Lower leg skin (tissue), 4 donors: ENCODE measurements around the gene TTC38. TPM values are rescaled to one million over a fixed set of nuclear protein-coding genes. Genes with fewer than 3 reads are reported as not detected.

Experiments
- DNase-seq, 2 donors: peaks; one replicate each; pipeline ENCODE4 v3.0.0-alpha.2; 2019; ENCODE audit warnings: low spot score in 2 of 2
- H3K4me3 ChIP-seq: fragments of 200-600 bp; sonication (generic); 2 replicates; pipeline ENCODE4 v1.5.1; 2017; ENCODE audit warnings: mild to moderate bottlenecking, low read depth; ENCODE audit not compliant: poor library complexity, severe bottlenecking
- POLR2A ChIP-seq, 2 donors: fragments of 450-650 bp; IDR thresholded peaks; one replicate each; pipeline ENCODE4 v1.6.1; 2016 to 2017; ENCODE audit warnings: antibody characterized with exemption in 2 of 2, mild to moderate bottlenecking in 1 of 2, moderate library complexity in 1 of 2
- WGBS, 2 donors: methylation state at CpG; one replicate each; pipeline ENCODE4 v1.1.5; 2018; 5-methylcytosine and 5-hydroxymethylcytosine counted together
- intact Hi-C: fragments of 100-400 bp; cut with DNase I; formaldehyde crosslinking; loops from one replicate; pipeline ENCODE4 v1.15.0; 2023; ENCODE audit warnings: low total_unique reads
- total RNA-seq, 4 donors: library from RNA; depleted of rRNA; stranded (reverse); fragments of >200 nt; gene quantifications; one replicate each; pipeline ENCODE4 v1.1.0, GENCODE V29; 2016
- TF ChIP-seq, protein P1 (sequence below), 3 donors: fragments of 450-650 bp; IDR thresholded peaks; one replicate each; pipeline ENCODE4 v1.5.1; 2016; ENCODE audit warnings: antibody characterized with exemption in 3 of 3, mild to moderate bottlenecking in 3 of 3, moderate library complexity in 2 of 3

TTC38 gene
- total RNA-seq, 4 donors from 2014 or later: 19.1 to 44.7 (median 22.0) TPM

DNA sequence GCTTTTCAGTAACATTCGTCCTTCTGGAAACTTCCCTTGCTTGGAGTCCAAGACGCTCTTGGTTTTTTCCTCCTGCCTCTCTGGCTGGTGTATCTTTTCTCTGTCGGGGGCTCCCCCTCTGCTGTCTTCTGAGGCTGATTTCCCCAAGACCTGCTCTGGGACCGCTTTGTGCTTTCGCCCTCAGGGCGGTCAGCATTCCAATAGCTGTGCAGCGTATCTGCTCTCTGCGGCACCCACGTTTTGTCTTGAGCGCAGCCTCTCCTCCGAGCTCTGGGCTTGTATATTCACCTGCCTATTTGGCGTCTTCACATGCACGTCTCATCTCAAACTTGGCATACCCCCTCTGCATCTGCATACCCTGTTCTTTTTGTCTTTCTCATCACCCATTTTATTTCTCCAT is 31.3 kb downstream of the TTC38 start:
- DNase-seq: no peak
- 93% methylated on average over 13 of the region's 13 CpGs for WGBS, 2 donors
- intact Hi-C loops: no loop called here
- no peak overlapping the region for H3K4me3 ChIP-seq
- TF ChIP-seq, protein P1, sequence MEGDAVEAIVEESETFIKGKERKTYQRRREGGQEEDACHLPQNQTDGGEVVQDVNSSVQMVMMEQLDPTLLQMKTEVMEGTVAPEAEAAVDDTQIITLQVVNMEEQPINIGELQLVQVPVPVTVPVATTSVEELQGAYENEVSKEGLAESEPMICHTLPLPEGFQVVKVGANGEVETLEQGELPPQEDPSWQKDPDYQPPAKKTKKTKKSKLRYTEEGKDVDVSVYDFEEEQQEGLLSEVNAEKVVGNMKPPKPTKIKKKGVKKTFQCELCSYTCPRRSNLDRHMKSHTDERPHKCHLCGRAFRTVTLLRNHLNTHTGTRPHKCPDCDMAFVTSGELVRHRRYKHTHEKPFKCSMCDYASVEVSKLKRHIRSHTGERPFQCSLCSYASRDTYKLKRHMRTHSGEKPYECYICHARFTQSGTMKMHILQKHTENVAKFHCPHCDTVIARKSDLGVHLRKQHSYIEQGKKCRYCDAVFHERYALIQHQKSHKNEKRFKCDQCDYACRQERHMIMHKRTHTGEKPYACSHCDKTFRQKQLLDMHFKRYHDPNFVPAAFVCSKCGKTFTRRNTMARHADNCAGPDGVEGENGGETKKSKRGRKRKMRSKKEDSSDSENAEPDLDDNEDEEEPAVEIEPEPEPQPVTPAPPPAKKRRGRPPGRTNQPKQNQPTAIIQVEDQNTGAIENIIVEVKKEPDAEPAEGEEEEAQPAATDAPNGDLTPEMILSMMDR (IDR thresholded peaks at IDR 0.05): no peak
- no peak for TF ChIP-seq POLR2A (IDR thresholded peaks at IDR 0.05)

DNA sequence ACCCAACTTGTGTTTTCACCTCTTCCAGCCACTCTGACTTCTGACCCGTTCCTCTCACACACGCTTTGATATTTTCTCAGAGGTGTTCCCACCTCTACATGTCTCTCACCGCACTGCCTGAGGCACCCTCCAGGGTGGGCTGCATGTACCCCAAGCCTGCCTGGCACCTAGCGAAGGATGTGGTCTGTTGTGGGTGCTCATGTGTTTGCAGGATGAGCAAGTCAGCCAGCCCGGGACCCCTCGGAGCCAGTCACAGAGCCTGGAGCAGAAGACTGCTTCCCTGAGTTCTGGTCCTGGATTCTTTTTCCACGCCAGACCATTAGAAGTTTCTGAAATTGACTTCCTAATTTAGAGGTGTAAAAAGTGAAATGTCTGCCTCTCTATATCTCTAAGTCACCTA is 32.7 kb downstream of the TTC38 start:
- H3K4me3 ChIP-seq: no peak overlapping the region
- TF ChIP-seq POLR2A (IDR thresholded peaks at IDR 0.05): no peak
- TF ChIP-seq, protein P1 (IDR thresholded peaks at IDR 0.05): no peak
- 93 to 95% methylated on average over 7 of the region's 7 CpGs for WGBS, 2 donors
- intact Hi-C loops: no loop called here
- DNase-seq: no peak

DNA sequence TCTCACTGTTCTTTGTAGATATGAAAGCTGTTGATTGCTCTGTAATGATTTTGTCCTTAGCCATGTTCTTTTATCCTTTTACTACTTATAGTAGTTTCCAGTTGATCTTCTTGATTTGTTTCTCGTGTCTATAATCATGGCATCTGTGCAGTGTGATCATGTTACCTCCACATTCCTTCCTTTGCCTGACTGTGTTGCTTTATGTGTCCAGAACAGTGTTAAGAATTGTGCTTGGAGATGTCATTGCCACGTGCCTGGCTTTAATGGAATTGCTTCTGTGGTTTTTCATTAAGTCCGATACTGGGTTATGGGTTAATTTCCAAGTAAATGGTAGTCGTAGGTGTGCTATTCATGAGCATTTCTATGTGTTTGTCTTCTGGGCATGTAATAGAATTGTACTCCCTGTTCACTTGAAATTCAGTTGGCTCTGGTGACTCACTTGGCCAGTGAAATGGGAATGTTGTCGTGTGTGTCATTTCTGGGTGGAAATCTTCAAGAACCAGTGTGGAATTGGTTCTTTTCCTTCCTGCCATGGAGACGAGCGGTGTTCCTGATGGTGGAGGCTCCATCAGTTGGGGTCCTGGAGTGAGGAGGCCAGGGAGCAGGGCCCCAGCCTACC is 35.6 kb downstream of the TTC38 start:
- no peak overlapping the region for H3K4me3 ChIP-seq
- TF ChIP-seq POLR2A (IDR thresholded peaks at IDR 0.05): no peak
- TF ChIP-seq, protein P1 (IDR thresholded peaks at IDR 0.05): no peak
- DNase-seq: no peak
- 84 to 86% methylated on average over 7 of the region's 7 CpGs for WGBS, 2 donors
- intact Hi-C loops: no loop called here

DNA sequence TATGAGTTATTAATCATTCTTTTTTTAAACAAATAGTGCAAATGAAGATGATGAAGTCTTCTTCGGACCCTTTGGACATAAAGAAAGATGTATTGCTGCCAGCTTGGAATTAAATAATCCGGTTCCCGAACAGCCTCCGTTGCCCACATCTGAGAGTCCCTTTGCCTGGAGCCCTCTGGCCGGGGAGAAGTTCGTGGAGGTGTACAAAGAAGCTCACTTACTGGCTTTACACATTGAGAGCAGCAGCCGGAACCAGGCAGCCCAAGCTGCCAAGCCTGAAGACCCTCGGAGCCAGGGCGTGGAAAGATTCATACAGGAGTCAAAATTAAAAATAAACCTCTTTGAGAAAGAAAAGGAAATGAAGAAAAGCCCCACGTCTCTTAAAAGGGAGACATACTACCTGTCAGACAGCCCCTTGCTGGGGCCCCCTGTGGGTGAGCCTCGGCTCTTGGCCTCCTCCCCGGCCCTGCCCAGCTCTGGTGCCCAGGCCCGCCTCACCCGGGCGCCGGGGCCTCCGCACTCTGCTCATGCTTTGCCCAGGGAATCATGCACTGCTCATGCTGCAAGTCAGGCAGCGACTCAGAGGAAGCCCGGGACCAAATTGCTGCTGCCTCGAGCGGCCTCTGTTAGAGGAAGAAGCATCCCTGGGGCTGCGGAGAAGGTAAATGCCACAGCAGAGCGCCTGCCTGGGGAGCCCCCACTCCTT is 40.6 kb downstream of the TTC38 start:
- TF ChIP-seq, protein P1 (IDR thresholded peaks at IDR 0.05): no peak
- TF ChIP-seq POLR2A (IDR thresholded peaks at IDR 0.05): no peak
- no peak for DNase-seq
- intact Hi-C loops: no loop called here
- no peak overlapping the region for H3K4me3 ChIP-seq
- WGBS, 2 donors: 72 to 78% methylated on average over 23 of the region's 23 CpGs

DNA sequence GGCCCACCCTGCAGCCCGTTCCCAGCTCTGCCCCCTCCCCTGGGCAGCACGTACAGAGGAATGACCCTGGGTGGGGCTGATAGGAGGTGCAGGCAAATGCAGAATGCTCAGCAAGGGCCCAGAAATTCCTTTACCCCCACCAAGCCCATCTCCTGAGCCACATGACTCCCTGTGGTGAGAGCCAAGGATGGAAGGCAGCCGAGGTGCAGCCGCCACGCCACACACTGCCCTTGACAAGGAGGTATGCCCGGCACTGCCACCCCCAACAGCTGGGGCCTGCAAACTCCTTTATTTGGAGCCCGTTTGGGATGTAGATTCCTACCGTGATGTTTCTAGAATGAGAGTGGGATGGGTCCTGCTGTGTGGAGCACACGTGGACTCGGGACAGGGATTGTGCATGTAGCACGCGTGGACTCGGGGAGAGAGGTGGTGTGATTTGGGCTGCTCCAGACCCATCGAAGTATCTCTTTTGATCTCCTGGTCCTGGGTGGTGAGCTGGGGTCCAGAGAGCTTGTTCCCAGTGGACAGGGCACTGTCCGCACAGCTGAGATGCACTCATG is 41.8 kb downstream of the TTC38 start:
- intact Hi-C loops: loop anchor here (5.0 kb wide), 2 partner anchors 187 to 312 kb away; no protein-coding TSS in a partner anchor
- no peak for TF ChIP-seq POLR2A (IDR thresholded peaks at IDR 0.05)
- TF ChIP-seq, protein P1 (IDR thresholded peaks at IDR 0.05): no peak

More for the DNA sequence above, 41.8 kb downstream of the TTC38 start:
- 94 to 98% methylated on average over 15 of the region's 15 CpGs for WGBS, 2 donors
- H3K4me3 ChIP-seq: no peak overlapping the region
- DNase-seq: no peak
